NCI-H345 (cell line): Measurements from ENCODE around the gene MAP4K5.
A peak's percentile ranks its signal among the peaks of the same experiment; 100 is the strongest.
"Not testable (repeated sequence)": the region's sequence is repeated elsewhere in the genome, so short reads cannot be mapped to it uniquely, and the experiment has no call there.

Experiments
- DNase-seq: peaks from one replicate; lab custom pipeline; 2025; lab: John Stamatoyannopoulos, UW

Gene MAP4K5

DNA sequence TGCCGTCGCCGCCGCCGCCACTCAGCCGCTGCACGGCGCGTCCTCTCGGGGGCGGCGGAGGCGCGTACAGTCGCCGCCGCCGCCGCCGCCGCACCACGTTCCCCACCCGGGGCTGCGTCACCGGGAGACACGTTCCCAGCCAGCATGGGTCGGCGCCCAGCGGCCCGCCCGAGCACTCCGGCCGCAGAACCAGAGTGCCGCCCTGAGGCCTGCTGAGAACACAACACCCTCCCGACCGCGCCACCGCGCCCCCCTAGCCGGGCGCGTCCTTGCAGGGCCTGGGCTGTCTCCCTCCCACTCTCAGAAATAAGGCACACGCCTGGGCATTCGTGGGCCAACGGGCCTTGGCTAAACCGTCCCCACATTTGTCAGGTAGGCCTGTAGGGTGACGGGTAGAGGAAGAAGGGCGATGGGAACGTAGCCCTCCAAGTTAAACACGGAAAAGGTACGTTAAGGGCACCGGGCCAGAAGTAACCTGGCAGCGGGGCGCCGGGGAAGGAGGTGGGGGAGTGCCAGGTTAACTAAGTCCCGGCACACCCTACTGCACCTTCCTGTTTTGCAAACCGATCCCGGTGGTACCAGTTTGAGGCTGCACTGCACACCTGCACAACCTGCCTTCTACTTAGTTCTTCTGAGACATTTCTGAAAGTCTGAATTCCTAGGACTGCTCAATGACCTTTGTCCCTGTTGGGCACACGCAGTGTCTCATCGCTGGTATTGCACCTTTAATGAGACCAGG, at the start of gene MAP4K5:
Gene MAP4K5, minus strand, starts transcription at position 68 of the 739 bp plus-strand sequence. CDS start 520 bp downstream, outside the sequence.
- DNase-seq = peak; percentile 93

- DNase-seq = no peak
These were observed 46.1 kb upstream of the MAP4K5 start for GRCh38 chr14:50578433-50578832.

GRCh38 chr14:50577982-50578381, 45.6 kb upstream of the MAP4K5 start:
- DNase-seq = no peak

GRCh38 chr14:50575769-50576168, 43.4 kb upstream of the MAP4K5 start:
- DNase-seq = no peak

DNA sequence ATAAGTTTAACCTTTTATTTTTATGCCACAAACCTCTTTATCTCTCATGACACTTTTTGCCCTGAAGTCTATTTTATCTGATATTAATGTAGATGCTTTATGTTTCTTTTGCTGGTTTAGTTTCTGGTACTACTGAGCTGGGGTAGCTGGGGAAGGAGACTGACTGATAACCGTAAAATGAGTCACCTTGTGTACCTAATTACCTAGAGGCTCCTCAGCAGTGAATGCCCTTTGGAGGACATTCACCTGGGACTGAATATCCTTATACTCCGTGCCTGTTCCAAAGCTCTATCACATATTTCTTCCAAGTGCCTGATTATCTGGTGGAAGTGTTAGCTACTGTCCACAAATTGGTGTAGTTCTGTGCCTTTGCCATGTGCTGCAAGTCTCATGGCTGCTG, 41.5 kb upstream of the MAP4K5 start:
- DNase-seq = no peak

DNA sequence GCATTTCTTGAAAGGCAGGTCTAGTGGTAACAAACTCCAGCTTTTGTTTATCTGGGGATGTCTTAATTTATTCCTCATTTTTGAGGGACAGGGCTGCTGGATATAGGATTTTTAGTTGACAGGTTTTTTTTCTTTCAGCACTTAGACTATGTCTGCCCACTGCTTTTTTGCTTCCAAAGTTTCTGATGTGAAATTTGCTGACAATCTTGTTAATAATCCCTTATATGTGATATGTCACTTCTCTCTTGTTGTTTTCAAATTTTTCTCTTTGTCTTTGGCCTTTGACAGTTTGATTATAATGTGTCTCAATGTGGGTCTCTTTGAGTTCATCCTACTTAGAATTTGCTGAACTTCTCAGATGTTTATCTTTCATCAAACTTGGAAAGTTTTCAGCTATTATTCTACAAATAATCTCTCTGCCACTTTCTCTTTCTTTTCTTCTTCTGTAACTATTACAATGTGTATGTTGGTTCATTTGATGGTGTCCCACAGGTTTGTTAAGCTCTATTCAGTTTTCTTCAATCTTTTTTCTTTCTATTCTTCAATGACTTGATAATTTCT, 37.4 kb upstream of the MAP4K5 start:
- DNase-seq = no peak

DNA sequence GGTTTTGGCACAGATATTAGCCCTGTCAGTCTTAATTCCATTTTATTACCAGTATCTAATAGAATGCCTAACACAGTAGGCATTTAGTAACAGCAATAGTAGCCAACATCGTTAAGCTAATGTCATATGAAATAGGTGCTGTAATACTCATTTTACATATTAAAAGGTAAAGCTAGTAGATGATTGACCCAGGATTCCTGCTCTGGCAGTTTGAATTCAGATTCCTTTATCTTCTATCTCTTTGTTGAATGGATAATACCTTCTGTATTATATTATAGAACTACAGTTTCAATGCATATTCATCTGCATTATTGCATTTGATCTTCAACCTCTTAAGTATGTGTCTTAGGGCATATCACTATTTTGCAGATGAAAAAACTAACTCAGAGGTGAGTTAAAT, 30.5 kb upstream of the MAP4K5 start:
- no peak for DNase-seq

DNA sequence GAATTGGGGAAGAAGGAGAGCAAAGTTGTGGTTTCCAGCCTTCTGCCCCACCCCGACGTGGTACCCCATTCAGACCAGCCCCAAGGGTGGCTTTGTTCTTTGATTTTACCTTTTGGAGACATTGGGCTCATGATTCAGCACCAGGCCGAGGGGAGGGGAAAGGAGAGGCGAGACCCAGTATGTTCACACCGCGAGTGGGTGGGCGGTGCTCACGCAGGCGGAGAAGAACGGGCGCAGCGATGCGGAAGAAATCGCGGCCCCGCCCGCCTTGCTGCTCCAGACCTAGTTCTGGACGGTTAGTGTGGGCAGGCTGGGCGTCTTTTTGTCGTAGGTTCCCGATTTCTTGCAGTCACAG, 28.5 kb upstream of the MAP4K5 start:
- peak; percentile 81 for DNase-seq

- DNase-seq = peak; percentile 77
These were observed 27.9 kb upstream of the MAP4K5 start, which contains the start of gene ATL1 for GRCh38 chr14:50559990-50560930. TSS of gene ATL1 (plus strand) at chr14:50560145. CDS start at chr14:50560266, 121 bp downstream.

GRCh38 chr14:50552796-50553195, 20.4 kb upstream of the MAP4K5 start:
- not testable (repeated sequence) for DNase-seq

DNA sequence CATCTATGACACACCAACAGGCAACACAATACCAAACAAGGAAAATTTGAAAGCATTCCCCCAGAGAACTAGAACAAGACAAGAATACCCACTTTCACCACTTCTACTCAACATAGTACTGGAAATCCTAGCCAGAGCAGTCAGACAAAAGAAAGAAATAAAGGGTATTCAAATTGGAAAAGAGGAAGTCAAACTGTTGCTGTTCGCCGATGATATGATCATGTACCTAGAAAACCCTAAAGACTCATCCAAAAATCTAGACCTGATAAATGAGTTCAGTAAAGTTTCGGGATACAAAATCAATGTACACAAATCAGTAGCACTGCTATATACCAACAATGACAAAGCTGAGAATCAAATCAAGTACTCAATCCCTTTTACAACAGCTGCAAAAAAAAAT, 19.5 kb upstream of the MAP4K5 start:
- no peak for DNase-seq

GRCh38 chr14:50550294-50550693, 17.9 kb upstream of the MAP4K5 start:
- DNase-seq = no peak

DNA sequence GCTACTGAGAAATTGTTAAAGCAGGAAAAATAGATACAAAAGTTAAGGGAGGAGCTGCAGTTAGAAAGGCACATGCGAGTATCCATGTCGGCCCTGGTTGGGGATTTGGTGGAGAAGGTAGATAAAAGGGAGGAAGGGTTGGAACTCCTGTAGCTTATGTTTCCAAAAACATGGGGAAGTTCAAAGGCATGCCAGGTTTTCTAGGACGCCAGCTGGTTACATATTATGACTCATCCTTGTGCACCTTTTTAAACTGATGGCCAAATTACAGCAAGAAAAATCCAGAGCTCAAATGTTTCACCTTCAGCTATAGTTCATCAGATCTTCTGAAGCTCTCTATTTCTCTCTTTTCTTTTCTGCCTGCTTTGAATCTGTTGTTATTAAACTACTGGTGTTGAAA, 13.2 kb upstream of the MAP4K5 start:
- peak; percentile 6 for DNase-seq

DNA sequence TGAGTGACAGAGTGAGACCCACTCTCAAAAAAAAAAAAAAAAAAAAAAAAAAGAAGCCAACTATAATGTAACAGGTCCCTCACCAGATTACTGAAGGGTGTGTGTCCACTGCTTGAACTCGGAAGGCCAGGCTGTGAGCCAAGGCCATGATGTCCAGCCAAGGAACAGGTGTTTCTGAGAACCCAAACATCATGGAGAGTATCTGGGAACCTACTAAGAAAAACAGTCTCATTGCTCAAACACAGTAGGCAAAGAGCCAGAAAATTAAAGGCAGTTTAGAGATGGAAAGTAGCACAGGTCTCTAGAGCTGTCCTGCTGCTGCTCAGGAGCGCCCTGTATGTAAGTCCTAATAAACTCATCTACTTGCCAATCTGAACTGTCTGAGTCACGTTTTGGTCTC, 12.5 kb upstream of the MAP4K5 start:
- no peak for DNase-seq

DNA sequence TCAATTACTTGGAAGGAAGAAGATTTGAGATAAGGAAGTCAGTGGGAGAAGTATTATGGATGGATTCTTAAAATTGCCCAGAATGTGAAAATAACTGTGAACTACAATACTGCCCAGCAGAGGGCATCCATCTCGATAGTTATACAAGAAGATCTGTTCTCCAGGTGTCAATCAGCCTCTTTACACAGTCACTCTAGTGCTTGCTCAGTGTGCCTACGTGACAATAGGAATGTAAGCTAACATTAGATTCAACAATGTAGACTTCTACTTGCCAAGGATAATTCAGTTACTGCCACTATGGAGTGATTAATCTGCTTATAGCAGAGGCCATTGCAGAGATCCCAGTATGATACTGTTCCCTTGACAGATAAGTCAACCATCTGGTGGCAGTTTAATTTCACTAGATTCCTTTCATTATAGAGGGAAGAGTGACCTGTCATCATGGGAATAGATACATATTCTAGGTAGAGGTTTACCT, 10.6 kb upstream of the MAP4K5 start:
- DNase-seq = peak; percentile 90

- DNase-seq = no peak
These were observed 8.8 kb upstream of the MAP4K5 start for GRCh38 chr14:50541159-50541567.

DNA sequence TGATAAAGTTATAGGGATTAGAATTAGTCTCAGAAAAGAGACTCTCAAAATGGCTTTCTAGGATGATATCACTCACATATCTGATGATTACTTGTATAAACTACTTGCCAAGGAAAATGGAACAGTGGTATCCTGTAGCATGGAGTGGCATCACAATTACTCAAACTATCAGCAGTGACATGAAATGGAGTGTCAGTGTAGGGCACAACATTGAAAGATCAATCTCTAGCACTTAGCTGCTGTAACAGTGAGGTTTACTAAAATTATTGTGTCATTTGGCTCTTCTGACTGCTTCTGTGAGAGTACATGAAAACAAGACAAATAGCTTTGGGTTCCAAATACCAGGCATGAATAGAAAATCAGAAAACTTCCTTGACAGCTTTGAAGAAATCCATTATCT, 6.7 kb upstream of the MAP4K5 start:
- no peak for DNase-seq

GRCh38 chr14:50538034-50538433, 5.7 kb upstream of the MAP4K5 start:
- DNase-seq = not testable (repeated sequence)

GRCh38 chr14:50534997-50535396, 2.6 kb upstream of the MAP4K5 start:
- no peak for DNase-seq

- no peak for DNase-seq
These were observed 2.0 kb upstream of the MAP4K5 start for GRCh38 chr14:50534416-50534815.

- no peak for DNase-seq
These were observed 1.4 kb upstream of the MAP4K5 start for GRCh38 chr14:50533806-50534205.

GRCh38 chr14:50533241-50533705, 904 bp upstream of the MAP4K5 start:
- DNase-seq = no peak
